MM.1S (cell line): ENCODE results near the gene SDHD.

Experiments
- DNase-seq: peaks from one replicate; pipeline ENCODE4 v3.0.0-alpha.2; 2015
- H2AFZ ChIP-seq: fragments of 300-600 bp; sonication (generic); 2 replicates; pipeline ENCODE4 v1.6.0; 2016; ENCODE audit warnings: antibody characterized with exemption, low read length
- H3F3A ChIP-seq: fragments of 300-600 bp; sonication (generic); 2 replicates; pipeline ENCODE4 v1.6.1; 2016; ENCODE audit warnings: mild to moderate bottlenecking, antibody characterized with exemption, low read length, moderate library complexity, mixed read lengths; ENCODE audit not compliant: insufficient read depth
- H3K27ac ChIP-seq: fragments of 300-600 bp; sonication (generic); 2 replicates; pipeline ENCODE4 v1.5.1; 2016; ENCODE audit warnings: mild to moderate bottlenecking, low read length
- H3K27me3 ChIP-seq: fragments of 300-600 bp; sonication (generic); replicated peaks from 2 replicates; pipeline ENCODE4 v1.6.0; 2016; ENCODE audit warnings: low read length; ENCODE audit not compliant: insufficient read depth
- H3K36me3 ChIP-seq: fragments of 300-600 bp; sonication (generic); replicated peaks from 2 replicates; pipeline ENCODE4 v1.6.1; 2016; ENCODE audit warnings: mild to moderate bottlenecking, low read length, mixed read lengths; ENCODE audit not compliant: insufficient read depth
- H3K4me1 ChIP-seq: fragments of 300-600 bp; sonication (generic); 2 replicates; pipeline ENCODE4 v1.6.1; 2016; ENCODE audit warnings: low read length, mixed read lengths
- H3K4me2 ChIP-seq: fragments of 300-600 bp; sonication (generic); 2 replicates; pipeline ENCODE4 v1.6.0; 2016; ENCODE audit warnings: low read depth, low read length
- H3K4me3 ChIP-seq: fragments of 300-600 bp; sonication (generic); 2 replicates; pipeline ENCODE4 v1.5.1; 2016; ENCODE audit warnings: low read length, mixed read lengths
- H3K79me2 ChIP-seq: fragments of 300-600 bp; sonication (generic); 2 replicates; pipeline ENCODE4 v1.6.1; 2016; ENCODE audit warnings: mixed run types, low read length, mixed read lengths
- H3K9ac ChIP-seq: fragments of 300-600 bp; sonication (generic); 2 replicates; pipeline ENCODE4 v1.6.1; 2016; ENCODE audit warnings: low read length, mixed read lengths
- H3K9me2 ChIP-seq: fragments of 300-600 bp; sonication (generic); replicated peaks from 2 replicates; pipeline ENCODE4 v1.6.1; 2016; ENCODE audit warnings: mild to moderate bottlenecking, low read length, mixed read lengths; ENCODE audit not compliant: insufficient read depth
- H3K9me3 ChIP-seq: fragments of 300-600 bp; sonication (generic); replicated peaks from 2 replicates; pipeline ENCODE4 v1.6.1; 2016; ENCODE audit warnings: mild to moderate bottlenecking, low read length, mixed read lengths; ENCODE audit not compliant: insufficient read depth
- H4K20me1 ChIP-seq: fragments of 300-600 bp; sonication (generic); 2 replicates; pipeline ENCODE4 v1.6.1; 2016; ENCODE audit warnings: mild to moderate bottlenecking, low read length, moderate library complexity, mixed read lengths; ENCODE audit not compliant: insufficient read depth
- EZH2 ChIP-seq: fragments of 300-600 bp; sonication (generic); optimal IDR thresholded peaks from 2 replicates; pipeline ENCODE3; 2017; ENCODE audit warnings: low read depth, mild to moderate bottlenecking, antibody characterized with exemption, low read length, mixed read lengths
- EZH2phosphoT487 ChIP-seq: fragments of 300-600 bp; sonication (generic); IDR thresholded peaks from 2 replicates; pipeline ENCODE4 v1.6.1; 2018; ENCODE audit warnings: antibody characterized with exemption, low read length
- TF ChIP-seq, protein P1 (sequence below): fragments of 300-600 bp; sonication (generic); IDR thresholded peaks from 2 replicates; pipeline ENCODE4 v1.5.1; 2016; ENCODE audit warnings: antibody characterized with exemption, low read length, mixed read lengths

The SDHD gene

DNA sequence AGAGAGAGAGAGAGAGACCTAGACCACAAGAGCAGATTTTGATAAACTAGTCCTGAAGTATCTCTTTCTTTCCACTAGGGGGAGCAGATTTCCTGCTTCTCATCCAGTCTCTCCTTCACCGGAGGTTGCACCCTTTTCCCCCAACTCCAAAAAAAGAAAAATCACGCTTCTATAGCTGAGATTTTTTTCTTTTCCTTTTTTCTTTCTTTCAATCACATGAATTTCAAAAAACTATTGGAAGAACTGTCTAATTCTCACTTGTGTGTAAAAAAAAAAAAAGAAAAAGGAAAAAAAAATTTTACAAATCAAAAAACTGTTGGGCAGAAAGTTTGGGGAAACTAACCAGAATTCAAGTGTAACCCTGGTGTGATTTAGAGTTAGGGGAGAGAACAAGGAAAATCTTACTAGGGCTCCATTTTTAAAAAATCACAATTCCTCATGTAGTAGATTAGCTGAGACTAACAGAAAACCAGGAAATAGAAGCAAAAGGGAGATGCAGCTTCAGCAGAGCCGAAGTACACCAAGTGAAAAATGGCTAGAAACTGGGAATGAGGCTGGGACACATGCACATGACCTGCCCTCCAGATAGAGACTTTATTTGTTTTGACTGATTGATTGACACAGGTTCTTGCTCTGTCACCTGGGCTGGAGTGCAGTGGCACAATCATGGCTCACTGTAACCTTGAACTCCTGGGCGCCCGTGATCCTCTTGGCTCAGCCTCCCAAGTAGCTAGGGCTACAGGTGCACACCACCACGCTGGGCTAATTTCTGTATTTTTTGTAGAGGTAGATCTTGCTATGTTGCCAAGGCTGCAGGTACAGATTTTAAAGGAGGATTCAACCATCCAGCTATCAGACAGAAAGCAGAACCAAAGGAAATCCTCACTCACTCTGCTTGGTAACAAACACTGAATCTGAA is 27.1 kb downstream of the SDHD start:
- Histone ChIP-seq H2AFZ (0 out of 2 replicates have a peak overlapping the region, but pooled peaks have one; percentile 17), H3K9me3 (no peaks in the 10 kb centered on the region), H4K20me1 (no peaks in the 10 kb centered on the region), H3K36me3 (no peaks in the 10 kb centered on the region), H3K4me1 (peaks cover 9% of the 10 kb centered on the region), H3K79me2 (no peaks in the 10 kb centered on the region), H3K4me2 (peak overlapping the region; percentile 4; the same call in 1 of the 2 replicates), H3K4me3 (no peak overlapping the region), H3K27me3 (no peaks in the 10 kb centered on the region), H3K9me2 (no peaks in the 10 kb centered on the region), H3F3A (no peaks in the 10 kb centered on the region), H3K27ac (no peak overlapping the region), H3K9ac (no peak overlapping the region)
- peak; percentile 47 for DNase-seq
- TF ChIP-seq, protein P1, sequence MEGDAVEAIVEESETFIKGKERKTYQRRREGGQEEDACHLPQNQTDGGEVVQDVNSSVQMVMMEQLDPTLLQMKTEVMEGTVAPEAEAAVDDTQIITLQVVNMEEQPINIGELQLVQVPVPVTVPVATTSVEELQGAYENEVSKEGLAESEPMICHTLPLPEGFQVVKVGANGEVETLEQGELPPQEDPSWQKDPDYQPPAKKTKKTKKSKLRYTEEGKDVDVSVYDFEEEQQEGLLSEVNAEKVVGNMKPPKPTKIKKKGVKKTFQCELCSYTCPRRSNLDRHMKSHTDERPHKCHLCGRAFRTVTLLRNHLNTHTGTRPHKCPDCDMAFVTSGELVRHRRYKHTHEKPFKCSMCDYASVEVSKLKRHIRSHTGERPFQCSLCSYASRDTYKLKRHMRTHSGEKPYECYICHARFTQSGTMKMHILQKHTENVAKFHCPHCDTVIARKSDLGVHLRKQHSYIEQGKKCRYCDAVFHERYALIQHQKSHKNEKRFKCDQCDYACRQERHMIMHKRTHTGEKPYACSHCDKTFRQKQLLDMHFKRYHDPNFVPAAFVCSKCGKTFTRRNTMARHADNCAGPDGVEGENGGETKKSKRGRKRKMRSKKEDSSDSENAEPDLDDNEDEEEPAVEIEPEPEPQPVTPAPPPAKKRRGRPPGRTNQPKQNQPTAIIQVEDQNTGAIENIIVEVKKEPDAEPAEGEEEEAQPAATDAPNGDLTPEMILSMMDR = peak; percentile 52
- TF ChIP-seq EZH2phosphoT487 = no peak

- no peaks in the 10 kb centered on the region for H3K79me2 ChIP-seq
- no peaks in the 10 kb centered on the region for H3K9me2 ChIP-seq
- no peak overlapping the region for H3K4me2 ChIP-seq
These were observed 27.8 kb downstream of the SDHD start for GRCh38 chr11:112114460-112114859.

GRCh38 chr11:112115386-112115785 is 28.7 kb downstream of the SDHD start:
- Histone ChIP-seq H3K36me3 (no peaks in the 10 kb centered on the region), H2AFZ (no peak overlapping the region), H3F3A (no peaks in the 10 kb centered on the region), H3K4me1 (peaks cover 9% of the 10 kb centered on the region), H3K9me3 (no peaks in the 10 kb centered on the region), H4K20me1 (no peaks in the 10 kb centered on the region), H3K4me2 (no peak overlapping the region), H3K27ac (no peak overlapping the region), H3K9ac (no peak overlapping the region), H3K9me2 (no peaks in the 10 kb centered on the region), H3K4me3 (no peak overlapping the region), H3K79me2 (no peaks in the 10 kb centered on the region), H3K27me3 (no peaks in the 10 kb centered on the region)
- TF ChIP-seq EZH2 = no peak
- no peak for TF ChIP-seq EZH2phosphoT487
- TF ChIP-seq, protein P1 = no peak
- no peak for DNase-seq

More at GRCh38 chr11:112114460-112114859, 27.8 kb downstream of the SDHD start:
- DNase-seq = no peak
- Histone ChIP-seq H3K27me3 (no peaks in the 10 kb centered on the region), H3K4me1 (peaks cover 9% of the 10 kb centered on the region), H3F3A (no peaks in the 10 kb centered on the region), H3K36me3 (no peaks in the 10 kb centered on the region), H2AFZ (no peak overlapping the region), H3K4me3 (no peak overlapping the region), H4K20me1 (no peaks in the 10 kb centered on the region), H3K9me3 (no peaks in the 10 kb centered on the region), H3K9ac (no peak overlapping the region), H3K27ac (no peak overlapping the region)
- TF ChIP-seq EZH2 = no peak
- no peak for TF ChIP-seq EZH2phosphoT487
- TF ChIP-seq, protein P1 = no peak
